ENCODE data around the gene SLC38A3. TPM values are rescaled to one million over a fixed set of nuclear protein-coding genes. Genes with fewer than 3 reads are reported as not detected.

Gene SLC38A3
- total and polyA plus RNA-seq, 2 experiments from 2014 or later: 0.28 to 1.3 TPM

DNA sequence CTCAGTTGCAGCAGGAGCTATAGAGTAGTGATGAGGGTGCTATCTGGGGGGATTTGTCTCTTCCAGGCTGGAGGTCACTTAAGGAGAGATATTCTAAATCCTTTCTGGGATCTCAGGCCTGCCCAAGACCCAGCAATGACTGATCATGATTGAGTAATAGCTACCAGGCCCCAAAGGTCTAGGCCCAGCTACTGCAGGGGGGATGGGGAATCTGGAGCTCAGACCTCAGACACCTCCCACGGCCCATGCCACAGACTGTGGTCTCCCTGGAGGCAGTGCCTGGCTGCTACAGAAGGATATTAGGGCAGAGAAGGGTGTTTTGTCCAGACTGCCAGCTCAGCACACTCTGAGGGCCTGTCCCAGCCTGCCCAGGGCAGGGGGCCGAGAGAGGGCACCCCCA is 6.9 kb downstream of the SLC38A3 start:
- Mint-ChIP-seq H3K27ac (no peak overlapping the region), H3K27me3 (ENCODE audit: insufficient read depth, low read depth, poor library complexity) (peaks cover 8% of the 10 kb centered on the region), H3K4me1 (peaks cover 14% of the 10 kb centered on the region), H3K4me3 (no peak overlapping the region), H3K36me3 (ENCODE audit: low read depth) (no peaks in the 10 kb centered on the region), H3K9me3 (no peaks in the 10 kb centered on the region)
- no peak overlapping the region for H3K4me2 ChIP-seq
- no peaks in the 10 kb centered on the region for H4K20me1 ChIP-seq (replicated peaks; ENCODE audit: insufficient read depth)
- H3K27me3 ChIP-seq (ENCODE audit: insufficient read depth): peaks cover 3% of the 10 kb centered on the region; the same call in 1 of the 2 replicates
- H3F3A ChIP-seq (replicated peaks; ENCODE audit: low read depth): 0 out of 2 replicates have a peak, but pooled peaks cover 2% of the 10 kb centered on the region
- no peaks in the 10 kb centered on the region for H3K4me1 ChIP-seq (ENCODE audit: insufficient read depth)
- DNase-seq (ENCODE audit: low spot score): no peak
- no peak overlapping the region for H3K27ac ChIP-seq (ENCODE audit: low read depth)
- H2AFZ ChIP-seq: no peak overlapping the region
- H3K79me2 ChIP-seq (replicated peaks; ENCODE audit: insufficient read depth): no peaks in the 10 kb centered on the region
- H3K9me2 ChIP-seq (ENCODE audit: insufficient read depth): no peaks in the 10 kb centered on the region
- no peaks in the 10 kb centered on the region for H3K36me3 ChIP-seq (ENCODE audit: insufficient read depth)
- no peak for ATAC-seq
- no peak for TF ChIP-seq REST (IDR thresholded peaks at IDR 0.05; ENCODE audit: unreplicated experiment)
- TF ChIP-seq EZH2phosphoT487 (IDR thresholded peaks at IDR 0.05; ENCODE audit: unreplicated experiment): no peak
- TF ChIP-seq STAT1 (IDR thresholded peaks at IDR 0.05; ENCODE audit: unreplicated experiment): no peak
- TF ChIP-seq, protein P1, sequence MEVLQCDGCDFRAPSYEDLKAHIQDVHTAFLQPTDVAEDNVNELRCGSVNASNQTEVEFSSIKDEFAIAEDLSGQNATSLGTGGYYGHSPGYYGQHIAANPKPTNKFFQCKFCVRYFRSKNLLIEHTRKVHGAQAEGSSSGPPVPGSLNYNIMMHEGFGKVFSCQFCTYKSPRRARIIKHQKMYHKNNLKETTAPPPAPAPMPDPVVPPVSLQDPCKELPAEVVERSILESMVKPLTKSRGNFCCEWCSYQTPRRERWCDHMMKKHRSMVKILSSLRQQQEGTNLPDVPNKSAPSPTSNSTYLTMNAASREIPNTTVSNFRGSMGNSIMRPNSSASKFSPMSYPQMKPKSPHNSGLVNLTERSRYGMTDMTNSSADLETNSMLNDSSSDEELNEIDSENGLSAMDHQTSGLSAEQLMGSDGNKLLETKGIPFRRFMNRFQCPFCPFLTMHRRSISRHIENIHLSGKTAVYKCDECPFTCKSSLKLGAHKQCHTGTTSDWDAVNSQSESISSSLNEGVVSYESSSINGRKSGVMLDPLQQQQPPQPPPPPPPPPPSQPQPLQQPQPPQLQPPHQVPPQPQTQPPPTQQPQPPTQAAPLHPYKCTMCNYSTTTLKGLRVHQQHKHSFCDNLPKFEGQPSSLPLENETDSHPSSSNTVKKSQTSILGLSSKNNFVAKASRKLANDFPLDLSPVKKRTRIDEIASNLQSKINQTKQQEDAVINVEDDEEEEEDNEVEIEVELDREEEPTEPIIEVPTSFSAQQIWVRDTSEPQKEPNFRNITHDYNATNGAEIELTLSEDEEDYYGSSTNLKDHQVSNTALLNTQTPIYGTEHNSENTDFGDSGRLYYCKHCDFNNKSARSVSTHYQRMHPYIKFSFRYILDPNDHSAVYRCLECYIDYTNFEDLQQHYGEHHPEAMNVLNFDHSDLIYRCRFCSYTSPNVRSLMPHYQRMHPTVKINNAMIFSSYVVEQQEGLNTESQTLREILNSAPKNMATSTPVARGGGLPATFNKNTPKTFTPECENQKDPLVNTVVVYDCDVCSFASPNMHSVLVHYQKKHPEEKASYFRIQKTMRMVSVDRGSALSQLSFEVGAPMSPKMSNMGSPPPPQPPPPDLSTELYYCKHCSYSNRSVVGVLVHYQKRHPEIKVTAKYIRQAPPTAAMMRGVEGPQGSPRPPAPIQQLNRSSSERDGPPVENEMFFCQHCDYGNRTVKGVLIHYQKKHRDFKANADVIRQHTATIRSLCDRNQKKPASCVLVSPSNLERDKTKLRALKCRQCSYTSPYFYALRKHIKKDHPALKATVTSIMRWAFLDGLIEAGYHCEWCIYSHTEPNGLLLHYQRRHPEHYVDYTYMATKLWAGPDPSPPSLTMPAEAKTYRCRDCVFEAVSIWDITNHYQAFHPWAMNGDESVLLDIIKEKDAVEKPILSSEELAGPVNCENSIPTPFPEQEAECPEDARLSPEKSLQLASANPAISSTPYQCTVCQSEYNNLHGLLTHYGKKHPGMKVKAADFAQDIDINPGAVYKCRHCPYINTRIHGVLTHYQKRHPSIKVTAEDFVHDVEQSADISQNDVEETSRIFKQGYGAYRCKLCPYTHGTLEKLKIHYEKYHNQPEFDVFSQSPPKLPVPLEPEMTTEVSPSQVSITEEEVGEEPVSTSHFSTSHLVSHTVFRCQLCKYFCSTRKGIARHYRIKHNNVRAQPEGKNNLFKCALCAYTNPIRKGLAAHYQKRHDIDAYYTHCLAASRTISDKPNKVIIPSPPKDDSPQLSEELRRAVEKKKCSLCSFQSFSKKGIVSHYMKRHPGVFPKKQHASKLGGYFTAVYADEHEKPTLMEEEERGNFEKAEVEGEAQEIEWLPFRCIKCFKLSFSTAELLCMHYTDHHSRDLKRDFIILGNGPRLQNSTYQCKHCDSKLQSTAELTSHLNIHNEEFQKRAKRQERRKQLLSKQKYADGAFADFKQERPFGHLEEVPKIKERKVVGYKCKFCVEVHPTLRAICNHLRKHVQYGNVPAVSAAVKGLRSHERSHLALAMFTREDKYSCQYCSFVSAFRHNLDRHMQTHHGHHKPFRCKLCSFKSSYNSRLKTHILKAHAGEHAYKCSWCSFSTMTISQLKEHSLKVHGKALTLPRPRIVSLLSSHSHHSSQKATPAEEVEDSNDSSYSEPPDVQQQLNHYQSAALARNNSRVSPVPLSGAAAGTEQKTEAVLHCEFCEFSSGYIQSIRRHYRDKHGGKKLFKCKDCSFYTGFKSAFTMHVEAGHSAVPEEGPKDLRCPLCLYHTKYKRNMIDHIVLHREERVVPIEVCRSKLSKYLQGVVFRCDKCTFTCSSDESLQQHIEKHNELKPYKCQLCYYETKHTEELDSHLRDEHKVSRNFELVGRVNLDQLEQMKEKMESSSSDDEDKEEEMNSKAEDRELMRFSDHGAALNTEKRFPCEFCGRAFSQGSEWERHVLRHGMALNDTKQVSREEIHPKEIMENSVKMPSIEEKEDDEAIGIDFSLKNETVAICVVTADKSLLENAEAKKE (CRISPR knock-in tag; IDR thresholded peaks at IDR 0.05): no peak
- no peak for TF ChIP-seq CREB1 (CRISPR knock-in tag; IDR thresholded peaks at IDR 0.05; ENCODE audit: low read depth)
- TF ChIP-seq ZNF114 (CRISPR knock-in tag; IDR thresholded peaks at IDR 0.05): no peak
- no peak for TF ChIP-seq EZH2 (IDR thresholded peaks at IDR 0.05; ENCODE audit: low read depth, unreplicated experiment)
- TF ChIP-seq POLR2AphosphoS5 (IDR thresholded peaks at IDR 0.05; ENCODE audit: low read depth): no peak
- TF ChIP-seq, protein P2, sequence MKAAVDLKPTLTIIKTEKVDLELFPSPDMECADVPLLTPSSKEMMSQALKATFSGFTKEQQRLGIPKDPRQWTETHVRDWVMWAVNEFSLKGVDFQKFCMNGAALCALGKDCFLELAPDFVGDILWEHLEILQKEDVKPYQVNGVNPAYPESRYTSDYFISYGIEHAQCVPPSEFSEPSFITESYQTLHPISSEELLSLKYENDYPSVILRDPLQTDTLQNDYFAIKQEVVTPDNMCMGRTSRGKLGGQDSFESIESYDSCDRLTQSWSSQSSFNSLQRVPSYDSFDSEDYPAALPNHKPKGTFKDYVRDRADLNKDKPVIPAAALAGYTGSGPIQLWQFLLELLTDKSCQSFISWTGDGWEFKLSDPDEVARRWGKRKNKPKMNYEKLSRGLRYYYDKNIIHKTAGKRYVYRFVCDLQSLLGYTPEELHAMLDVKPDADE (IDR thresholded peaks at IDR 0.05): no peak
- TF ChIP-seq, protein P3, sequence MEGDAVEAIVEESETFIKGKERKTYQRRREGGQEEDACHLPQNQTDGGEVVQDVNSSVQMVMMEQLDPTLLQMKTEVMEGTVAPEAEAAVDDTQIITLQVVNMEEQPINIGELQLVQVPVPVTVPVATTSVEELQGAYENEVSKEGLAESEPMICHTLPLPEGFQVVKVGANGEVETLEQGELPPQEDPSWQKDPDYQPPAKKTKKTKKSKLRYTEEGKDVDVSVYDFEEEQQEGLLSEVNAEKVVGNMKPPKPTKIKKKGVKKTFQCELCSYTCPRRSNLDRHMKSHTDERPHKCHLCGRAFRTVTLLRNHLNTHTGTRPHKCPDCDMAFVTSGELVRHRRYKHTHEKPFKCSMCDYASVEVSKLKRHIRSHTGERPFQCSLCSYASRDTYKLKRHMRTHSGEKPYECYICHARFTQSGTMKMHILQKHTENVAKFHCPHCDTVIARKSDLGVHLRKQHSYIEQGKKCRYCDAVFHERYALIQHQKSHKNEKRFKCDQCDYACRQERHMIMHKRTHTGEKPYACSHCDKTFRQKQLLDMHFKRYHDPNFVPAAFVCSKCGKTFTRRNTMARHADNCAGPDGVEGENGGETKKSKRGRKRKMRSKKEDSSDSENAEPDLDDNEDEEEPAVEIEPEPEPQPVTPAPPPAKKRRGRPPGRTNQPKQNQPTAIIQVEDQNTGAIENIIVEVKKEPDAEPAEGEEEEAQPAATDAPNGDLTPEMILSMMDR (conservative IDR thresholded peaks at IDR 0.05; ENCODE audit: low read depth in 2 of 2): no peak
- TF ChIP-seq NANOG (IDR thresholded peaks at IDR 0.05; ENCODE audit: borderline replicate concordance): no peak
- no peak overlapping the region for H3K4me3 ChIP-seq

Measured in GM23338 (cell line).